ENCODE results near the gene CMTM7.
"Not testable (repeated sequence)": the region's sequence is repeated elsewhere in the genome, so short reads cannot be mapped to it uniquely, and the experiment has no call there.

The CMTM7 gene

GRCh38 chr3:32462191-32462986 is 70.7 kb downstream of the CMTM7 start:
- DNase-seq: peak; percentile 19

DNA sequence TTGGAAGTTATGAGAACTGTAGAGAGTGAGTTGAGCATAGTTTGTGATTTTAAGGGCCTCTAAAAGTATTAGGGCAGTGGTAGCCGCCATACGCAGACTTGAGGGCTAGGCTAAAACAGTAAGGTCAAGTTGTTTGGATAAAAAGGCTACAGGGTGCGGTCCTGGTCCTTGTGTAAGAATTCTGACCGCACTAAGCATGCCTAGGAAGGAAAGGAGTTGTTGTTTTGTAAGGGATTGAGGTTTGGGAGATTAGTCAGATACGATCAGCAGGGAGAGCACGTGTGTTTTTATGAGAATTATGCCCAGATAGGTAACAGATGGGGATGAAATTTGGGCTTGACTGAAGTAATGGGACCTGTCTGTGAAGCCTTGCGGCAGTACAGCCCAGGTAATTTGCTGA is 71.8 kb downstream of the CMTM7 start:
- not testable (repeated sequence) for DNase-seq

DNA sequence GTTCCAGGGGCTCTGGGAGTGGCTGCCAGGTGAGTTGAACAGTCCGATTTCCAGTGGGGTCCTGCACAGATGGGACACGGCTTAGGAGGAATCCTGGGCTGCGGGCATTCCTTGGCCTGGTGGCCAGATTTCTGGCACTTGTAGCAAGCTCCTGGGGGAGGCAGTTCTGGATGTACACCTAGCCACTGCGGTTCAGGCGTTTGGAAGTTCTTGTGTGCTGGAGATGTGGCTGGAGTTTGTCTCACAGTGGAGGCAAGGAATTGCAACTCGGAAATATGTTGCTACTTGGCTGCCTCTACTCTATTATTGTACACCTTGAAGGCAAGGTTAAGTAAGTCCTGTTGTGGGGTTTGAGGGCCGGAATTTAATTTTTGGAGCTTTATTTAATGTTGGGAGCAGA is 73.1 kb downstream of the CMTM7 start:
- DNase-seq: not testable (repeated sequence)

DNA sequence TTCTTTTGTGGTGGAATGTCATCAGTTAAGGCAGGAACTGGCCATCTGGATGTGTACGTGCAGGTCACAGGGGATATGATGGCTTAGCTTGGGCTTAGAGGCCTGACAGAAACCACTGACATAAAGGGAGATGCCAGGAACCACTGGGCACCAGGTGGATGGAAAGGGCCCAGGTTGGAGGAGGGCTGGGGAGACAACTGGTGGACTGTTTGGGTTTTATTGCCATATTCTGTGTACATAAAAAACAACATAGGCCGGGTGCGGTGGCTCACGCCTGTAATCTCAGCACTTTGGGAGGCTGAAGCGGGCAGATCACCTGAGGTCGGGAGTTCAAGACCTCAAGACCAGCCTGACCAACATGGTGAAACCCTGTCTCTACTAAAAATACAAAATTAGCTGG is 75.2 kb downstream of the CMTM7 start:
- DNase-seq: not testable (repeated sequence)

- DNase-seq: peak; percentile 77
Measured at GRCh38 chr3:32467333-32468070, 75.8 kb downstream of the CMTM7 start.

- no peak for DNase-seq
Measured at GRCh38 chr3:32469151-32469874, 77.7 kb downstream of the CMTM7 start.

DNA sequence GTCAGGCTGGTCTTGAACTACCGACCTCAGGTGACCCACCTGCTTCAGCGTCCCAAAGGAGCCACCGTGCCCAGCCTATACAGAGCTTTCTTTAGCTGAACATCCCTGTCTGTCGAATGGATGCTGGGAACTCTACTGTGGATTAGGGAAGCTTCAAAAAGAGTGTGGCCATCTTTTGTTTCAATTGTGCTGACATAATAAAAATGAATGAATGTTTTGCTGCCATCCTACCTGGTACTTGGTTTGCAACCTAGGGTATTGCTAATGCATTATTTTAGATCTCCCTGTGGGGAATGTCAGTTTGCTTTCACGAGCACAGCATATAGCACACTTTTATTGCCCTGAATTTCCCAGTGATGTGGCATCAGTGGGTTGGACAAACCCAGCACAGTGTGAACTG is 78.7 kb downstream of the CMTM7 start:
- no peak for DNase-seq

DNA sequence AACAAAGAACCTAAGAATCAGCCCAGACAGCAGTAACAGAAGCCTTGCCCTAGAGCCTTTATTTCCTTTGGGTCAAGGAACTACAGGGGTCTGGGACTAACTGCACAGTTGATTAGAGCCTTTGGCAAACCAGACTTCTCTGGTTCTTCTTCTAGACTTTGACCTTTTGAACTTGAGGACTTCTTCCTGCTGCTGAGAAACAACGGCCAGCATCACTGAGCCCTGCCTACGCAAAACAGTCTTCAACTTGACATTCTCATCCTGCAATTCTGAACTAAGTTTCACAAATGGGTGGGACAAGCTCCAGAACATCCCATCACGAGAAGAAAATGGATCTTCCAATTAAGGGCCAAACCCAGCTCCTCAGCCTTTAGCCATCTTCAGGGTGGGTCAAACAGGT is 79.6 kb downstream of the CMTM7 start:
- no peak for DNase-seq

- DNase-seq: not testable (repeated sequence)
Measured at GRCh38 chr3:32472151-32472550, 80.5 kb downstream of the CMTM7 start.

DNA sequence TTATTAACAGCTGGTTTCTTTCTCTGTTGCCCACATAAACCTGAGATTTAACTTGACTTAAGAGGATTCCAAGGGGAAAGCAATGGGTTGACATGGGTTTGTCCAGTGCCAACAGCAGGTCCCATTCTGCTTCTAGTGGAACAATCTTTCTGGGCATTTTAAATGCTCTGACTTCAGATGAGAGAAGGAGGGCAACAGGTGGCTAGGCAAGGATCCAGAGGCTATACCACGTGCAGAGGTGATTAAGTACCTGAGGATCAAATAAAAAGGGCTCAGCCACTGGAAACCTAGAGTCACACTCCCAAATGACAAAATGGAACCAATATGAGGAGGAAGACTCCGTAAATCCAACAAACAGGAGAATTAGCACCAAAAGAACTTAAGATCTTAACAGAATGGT is 82.5 kb downstream of the CMTM7 start:
- no peak for DNase-seq

DNA sequence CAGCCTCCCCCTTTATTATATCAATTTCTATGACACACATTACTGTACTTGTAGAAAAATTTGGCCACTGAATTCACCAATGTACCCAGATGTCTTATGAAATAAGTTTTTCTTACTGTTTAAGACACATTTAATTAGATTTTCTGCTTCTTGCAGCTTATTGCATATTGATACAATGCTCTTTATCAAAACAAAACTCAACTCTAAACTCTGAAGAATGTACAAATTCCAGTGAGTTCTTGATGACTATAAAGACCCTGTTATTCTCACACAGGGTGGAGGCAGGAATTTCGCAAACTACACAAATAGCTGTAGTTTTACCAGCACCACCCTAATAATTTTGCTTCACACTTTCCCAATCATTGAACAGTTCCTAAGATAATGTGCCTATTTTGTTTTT is 89.0 kb downstream of the CMTM7 start:
- no peak for DNase-seq

DNA sequence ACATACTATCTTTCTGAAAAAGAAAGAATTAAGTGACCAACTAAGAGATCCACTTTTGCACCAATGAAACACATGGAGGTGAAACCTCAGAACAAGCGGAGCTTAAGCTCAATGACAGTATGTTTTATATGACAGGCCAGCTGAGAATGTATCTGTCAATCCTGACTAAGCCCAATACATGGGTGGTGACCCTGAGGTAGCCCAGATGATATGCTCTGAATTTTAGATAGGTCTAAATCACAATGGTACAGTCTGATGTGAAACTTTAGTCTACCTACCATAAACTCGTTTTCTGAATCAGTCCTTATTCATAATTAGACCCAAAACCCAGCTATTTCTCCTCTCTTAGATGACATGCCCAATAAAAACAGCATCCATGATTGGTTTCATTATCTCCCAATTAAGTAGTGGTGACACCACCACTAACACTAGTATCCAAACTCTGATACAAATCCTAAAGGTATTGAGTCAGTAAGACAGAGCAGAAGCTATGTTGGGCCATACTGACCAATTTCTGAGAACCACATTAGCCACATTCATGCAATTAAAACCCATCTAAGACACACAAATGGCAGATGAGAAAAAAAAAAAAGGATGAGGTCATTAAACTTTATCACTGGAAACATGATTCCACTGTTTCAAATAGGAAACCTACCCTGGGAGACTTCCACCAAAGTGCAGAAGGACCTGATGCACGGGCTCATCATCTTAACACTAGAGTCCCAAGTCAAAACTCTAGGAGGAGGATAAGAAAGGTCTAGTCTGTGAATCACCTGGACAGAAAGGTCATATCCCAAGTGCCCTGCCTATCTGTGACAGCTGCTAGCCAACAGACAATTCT is 90.4 kb downstream of the CMTM7 start:
- DNase-seq: no peak

DNA sequence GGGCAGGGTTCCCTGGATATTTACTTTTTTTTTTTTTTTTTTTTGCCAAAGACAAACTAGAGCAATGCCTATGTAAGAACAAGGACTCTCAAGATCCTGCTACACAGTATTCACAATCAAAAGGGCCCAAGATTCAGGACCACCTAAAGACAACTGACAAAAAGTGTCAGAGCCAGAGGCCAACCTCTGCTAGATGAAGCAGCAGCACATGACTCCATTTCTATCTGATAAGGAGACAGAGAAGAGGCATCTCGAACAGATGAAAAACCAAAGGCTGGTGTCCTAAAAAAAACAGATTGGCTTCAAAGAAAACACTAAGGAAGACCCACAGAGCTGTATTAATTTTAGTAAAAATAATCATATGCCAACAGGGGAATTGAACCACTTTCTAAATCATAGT is 91.0 kb downstream of the CMTM7 start:
- DNase-seq: no peak

GRCh38 chr3:32483772-32484171 is 92.1 kb downstream of the CMTM7 start:
- no peak for DNase-seq

- no peak for DNase-seq
Measured at GRCh38 chr3:32484436-32484835, 92.8 kb downstream of the CMTM7 start.

- no peak for DNase-seq
Measured at GRCh38 chr3:32487781-32488473, 96.3 kb downstream of the CMTM7 start.

DNA sequence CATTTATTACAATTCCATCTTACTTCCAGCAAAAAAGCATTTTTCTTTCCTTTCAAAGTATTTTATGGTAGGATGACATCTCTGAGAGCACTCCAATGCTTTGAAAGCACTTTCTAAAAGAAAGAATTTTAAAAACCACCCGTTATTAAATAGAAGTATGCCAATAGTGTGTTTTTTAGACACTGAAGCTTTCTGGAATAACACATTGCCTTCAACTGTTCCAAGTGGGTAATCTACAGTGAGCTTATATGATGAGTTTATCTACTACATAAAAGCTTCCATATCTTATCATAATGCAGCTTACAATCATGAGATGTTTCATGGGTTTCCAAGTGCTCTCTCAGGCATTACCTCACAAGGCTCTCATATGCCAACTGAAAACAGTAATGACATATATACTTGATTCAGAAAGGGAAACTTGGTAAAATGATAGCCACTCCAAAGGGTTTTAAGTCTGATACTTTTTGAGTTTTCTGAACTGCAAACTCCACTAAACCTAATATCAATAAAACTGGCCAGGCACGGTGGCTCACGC is 96.9 kb downstream of the CMTM7 start:
- DNase-seq: no peak

DNA sequence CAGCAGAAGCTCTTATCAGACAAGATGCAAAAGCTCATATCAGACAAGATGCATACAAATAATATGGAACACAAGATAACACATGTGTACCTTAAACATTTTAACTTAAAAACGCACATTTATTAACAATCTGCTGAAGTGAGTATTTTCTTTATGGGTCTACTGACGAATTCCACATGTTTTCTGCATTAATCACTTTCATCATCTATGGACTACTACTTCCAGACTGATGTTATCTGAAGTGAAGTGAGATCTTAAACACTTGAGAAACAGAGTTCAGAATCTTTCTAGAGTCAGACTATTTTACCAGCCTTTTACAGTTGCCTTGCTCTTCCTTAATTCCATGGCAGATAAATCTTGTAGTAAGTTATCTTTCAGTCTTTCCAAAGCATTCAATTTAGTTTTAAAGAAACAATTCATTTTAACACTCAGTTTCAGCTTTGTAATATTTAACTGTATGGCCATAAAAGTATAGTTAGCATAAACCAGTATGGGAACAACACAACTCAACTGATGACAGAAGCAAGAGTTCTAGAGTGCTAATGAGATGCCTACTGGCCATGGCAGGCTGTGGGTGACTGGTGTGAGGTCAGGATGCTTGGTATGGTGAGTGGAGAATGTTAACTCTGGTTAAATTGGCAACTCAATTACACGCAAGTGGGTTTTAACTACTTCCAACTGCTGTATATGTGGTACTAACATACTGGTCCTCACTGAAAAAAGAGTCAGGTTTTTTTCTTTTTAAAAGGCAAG is 101.2 kb downstream of the CMTM7 start:
- DNase-seq: no peak

- no peak for DNase-seq
Measured at GRCh38 chr3:32493437-32494414, 102.1 kb downstream of the CMTM7 start.

GRCh38 chr3:32495085-32495484 is 103.4 kb downstream of the CMTM7 start:
- DNase-seq: no peak

Data from stimulated activated CD4-positive, alpha-beta T cell treated with anti-CD3 and anti-CD28 coated beads, Interleukin-4, amount 100 ng/mL, for 24 hours (primary cell).